ENCODE data around the gene TRIOBP.
"Not testable (repeated sequence)": the region's sequence is repeated elsewhere in the genome, so short reads cannot be mapped to it uniquely, and the experiment has no call there.

TRIOBP gene

DNA sequence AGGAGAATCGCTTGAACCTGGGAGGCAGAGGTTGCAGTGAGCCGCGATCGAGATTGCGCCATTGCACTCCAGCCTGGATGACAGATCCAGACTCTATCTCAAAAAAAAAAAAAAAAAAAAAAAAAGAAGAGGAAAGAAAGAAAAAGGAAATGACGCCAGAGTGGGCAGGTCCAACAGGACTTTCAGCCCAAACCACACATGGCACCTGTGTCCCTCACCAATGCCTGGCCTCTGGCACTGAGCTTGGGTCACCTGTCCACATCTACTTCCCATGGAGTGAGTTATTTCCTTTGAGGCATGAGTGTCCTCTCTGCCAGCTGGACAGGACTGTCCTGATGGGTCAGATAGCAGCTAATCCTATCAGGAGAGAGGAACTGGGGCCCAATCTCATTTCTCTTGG, 95.6 kb downstream of the TRIOBP start:
- DNase-seq (ENCODE audit: extremely low read depth, low read depth): no peak
- TF ChIP-seq, protein P1, sequence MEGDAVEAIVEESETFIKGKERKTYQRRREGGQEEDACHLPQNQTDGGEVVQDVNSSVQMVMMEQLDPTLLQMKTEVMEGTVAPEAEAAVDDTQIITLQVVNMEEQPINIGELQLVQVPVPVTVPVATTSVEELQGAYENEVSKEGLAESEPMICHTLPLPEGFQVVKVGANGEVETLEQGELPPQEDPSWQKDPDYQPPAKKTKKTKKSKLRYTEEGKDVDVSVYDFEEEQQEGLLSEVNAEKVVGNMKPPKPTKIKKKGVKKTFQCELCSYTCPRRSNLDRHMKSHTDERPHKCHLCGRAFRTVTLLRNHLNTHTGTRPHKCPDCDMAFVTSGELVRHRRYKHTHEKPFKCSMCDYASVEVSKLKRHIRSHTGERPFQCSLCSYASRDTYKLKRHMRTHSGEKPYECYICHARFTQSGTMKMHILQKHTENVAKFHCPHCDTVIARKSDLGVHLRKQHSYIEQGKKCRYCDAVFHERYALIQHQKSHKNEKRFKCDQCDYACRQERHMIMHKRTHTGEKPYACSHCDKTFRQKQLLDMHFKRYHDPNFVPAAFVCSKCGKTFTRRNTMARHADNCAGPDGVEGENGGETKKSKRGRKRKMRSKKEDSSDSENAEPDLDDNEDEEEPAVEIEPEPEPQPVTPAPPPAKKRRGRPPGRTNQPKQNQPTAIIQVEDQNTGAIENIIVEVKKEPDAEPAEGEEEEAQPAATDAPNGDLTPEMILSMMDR (IDR thresholded peaks at IDR 0.05; ENCODE audit: low read depth, low read length, missing control alignments): no peak
- no peak overlapping the region for H3K4me3 ChIP-seq (replicated peaks; ENCODE audit: low read depth, low read length)

GRCh38 chr22:37794376-37794775, 97.5 kb downstream of the TRIOBP start:
- TF ChIP-seq, protein P1 (IDR thresholded peaks at IDR 0.05; ENCODE audit: low read depth, low read length, missing control alignments): no peak
- DNase-seq (ENCODE audit: extremely low read depth, low read depth): no peak
- H3K4me3 ChIP-seq (replicated peaks; ENCODE audit: low read depth, low read length): no peak overlapping the region

GRCh38 chr22:37796079-37796478, 99.2 kb downstream of the TRIOBP start:
- no peak for DNase-seq (ENCODE audit: extremely low read depth, low read depth)
- H3K4me3 ChIP-seq (replicated peaks; ENCODE audit: low read depth, low read length): no peak overlapping the region
- TF ChIP-seq, protein P1 (IDR thresholded peaks at IDR 0.05; ENCODE audit: low read depth, low read length, missing control alignments): no peak

DNA sequence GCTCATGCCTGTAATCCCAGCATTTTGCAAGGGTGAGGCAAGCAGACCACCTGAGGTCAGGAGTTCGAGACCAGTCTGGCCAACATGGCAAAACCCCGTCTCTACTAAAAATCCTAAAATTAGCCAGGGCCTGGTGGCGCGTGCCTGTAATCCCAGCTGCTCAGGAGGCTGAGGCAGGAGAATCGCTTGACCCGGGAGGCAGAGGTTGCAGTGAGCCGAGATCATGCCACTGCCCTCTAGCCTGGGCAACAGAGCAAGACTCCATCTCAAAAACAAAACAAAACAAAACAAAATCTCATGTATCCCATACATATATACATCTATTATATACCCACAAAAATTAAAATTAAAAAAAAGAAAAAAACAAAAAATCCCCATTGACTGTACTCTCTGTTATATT, 100.4 kb downstream of the TRIOBP start:
- H3K4me3 ChIP-seq (replicated peaks; ENCODE audit: low read depth, low read length); DNase-seq (ENCODE audit: extremely low read depth, low read depth): not testable (repeated sequence)

GRCh38 chr22:37797874-37798500, 101.1 kb downstream of the TRIOBP start:
- TF ChIP-seq, protein P1 (IDR thresholded peaks at IDR 0.05; ENCODE audit: low read depth, low read length, missing control alignments): no peak
- no peak for DNase-seq (ENCODE audit: extremely low read depth, low read depth)
- H3K4me3 ChIP-seq (replicated peaks; ENCODE audit: low read depth, low read length): no peak overlapping the region

DNA sequence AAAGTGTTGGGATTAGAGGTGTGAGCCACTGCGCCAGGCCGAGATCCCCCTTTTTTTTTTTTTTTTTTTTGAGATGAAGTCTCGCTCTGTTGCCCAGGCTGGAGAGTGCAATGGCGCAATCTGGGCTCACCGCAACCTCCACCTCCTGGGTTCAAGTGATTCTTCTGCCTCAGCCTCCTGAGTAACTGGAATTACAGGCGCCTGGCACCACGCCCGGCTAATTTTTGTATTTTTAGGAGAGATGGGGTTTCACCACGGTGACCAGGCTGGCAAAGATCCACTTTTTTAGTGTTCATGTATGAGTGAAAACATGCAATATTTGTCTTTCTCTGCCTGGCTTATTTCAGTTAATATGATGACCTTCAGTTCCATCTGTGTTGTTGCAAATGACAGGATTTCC, 103.1 kb downstream of the TRIOBP start:
- not testable (repeated sequence) for DNase-seq (ENCODE audit: extremely low read depth, low read depth); H3K4me3 ChIP-seq (replicated peaks; ENCODE audit: low read depth, low read length)

GRCh38 chr22:37801946-37802309, 105.1 kb downstream of the TRIOBP start:
- no peak for DNase-seq (ENCODE audit: extremely low read depth, low read depth)
- TF ChIP-seq, protein P1 (IDR thresholded peaks at IDR 0.05; ENCODE audit: low read depth, low read length, missing control alignments): no peak
- peak overlapping the region; percentile 49 for H3K4me3 ChIP-seq (replicated peaks; ENCODE audit: low read depth, low read length)

All from HFF-Myc (cell line).